CD4-positive, alpha-beta T cell (primary cell): Measurements from ENCODE around the gene PNPLA3. TPM values are rescaled to one million over a fixed set of nuclear protein-coding genes. Genes with fewer than 3 reads are reported as not detected.

ENCODE experiments used
- ATAC-seq: fragments of 200-7000 bp; cut with Tn5 transposase; one replicate; pipeline ENCODE4 v1.10.0; 2022; ENCODE audit warnings: mild to moderate bottlenecking; ENCODE audit not compliant: poor library complexity
- CTCF ChIA-PET: fragments of 350-600 bp; sonication (Branson Sonifier 250); formaldehyde crosslinking; loops from one replicate; lab custom pipeline; 2021; ENCODE audit warnings: antibody characterized with exemption, inconsistent platforms; lab: Charles Lee
- POLR2A ChIA-PET: fragments of 350-600 bp; sonication (Branson Sonifier 250); formaldehyde crosslinking; loops from one replicate; lab custom pipeline; 2021; ENCODE audit warnings: antibody characterized with exemption, inconsistent platforms; lab: Charles Lee
- DNase-seq, 14 experiments: peaks; one replicate each; pipeline ENCODE4 v3.0.0-alpha.2; 2013 to 2020; ENCODE audit warnings: mixed read lengths in 2 of 14
- H3K27ac ChIP-seq, 2 donors: one replicate each; pipeline versions ENCODE4 v1.5.1 to v1.7.0; 2013; ENCODE audit warnings: low read length in 2 of 2, low read depth in 1 of 2, mild to moderate bottlenecking in 1 of 2
- H3K27me3 ChIP-seq, 2 experiments: 1 replicate in 1 of 2; 2 replicates in 1 of 2; pipeline versions ENCODE4 v1.6.1 to v1.7.0; 2013; ENCODE audit warnings: low read length in 2 of 2, control low read depth in 1 of 2, mild to moderate bottlenecking in 1 of 2, moderate library complexity in 1 of 2; ENCODE audit not compliant: insufficient read depth in 2 of 2, control insufficient read depth in 1 of 2
- H3K36me3 ChIP-seq: one replicate; pipeline ENCODE4 v1.6.1; 2013; ENCODE audit warnings: low read length, control low read depth; ENCODE audit not compliant: insufficient read depth
- H3K4me1 ChIP-seq: one replicate; pipeline ENCODE4 v1.6.1; 2013; ENCODE audit warnings: low read length, control low read depth; ENCODE audit not compliant: insufficient read depth
- H3K4me3 ChIP-seq: one replicate; pipeline ENCODE4 v1.5.1; 2013; ENCODE audit warnings: mild to moderate bottlenecking, low read length, moderate library complexity
- H3K9me3 ChIP-seq, 2 experiments: 1 replicate in 1 of 2; 2 replicates in 1 of 2; pipeline versions ENCODE4 v1.6.1 to v1.7.0; 2013; ENCODE audit warnings: low read length in 2 of 2, mild to moderate bottlenecking in 2 of 2, control low read depth in 1 of 2, moderate library complexity in 1 of 2; ENCODE audit not compliant: control insufficient read depth in 1 of 2, insufficient read depth in 1 of 2
- H3K27ac Mint-ChIP-seq: one replicate; pipeline ENCODE4 v1.8.0; 2020; ENCODE audit warnings: mixed read lengths
- H3K27me3 Mint-ChIP-seq: one replicate; pipeline ENCODE4 v1.8.0; 2021; ENCODE audit warnings: mixed read lengths
- H3K36me3 Mint-ChIP-seq: one replicate; pipeline ENCODE4 v1.8.0; 2021; ENCODE audit warnings: low read depth, mixed read lengths
- H3K4me1 Mint-ChIP-seq: one replicate; pipeline ENCODE4 v1.8.0; 2021; ENCODE audit warnings: low read depth, mixed read lengths
- H3K4me3 Mint-ChIP-seq: one replicate; pipeline ENCODE4 v1.8.0; 2020; ENCODE audit warnings: mild to moderate bottlenecking, mixed read lengths
- H3K9me3 Mint-ChIP-seq: one replicate; pipeline ENCODE4 v1.8.0; 2020; ENCODE audit warnings: mixed read lengths
- intact Hi-C, 2 experiments: fragments of 100-400 bp; cut with DNase I in 1 of 2; cut with micrococcal nuclease in 1 of 2; formaldehyde crosslinking; loops; one replicate each; pipeline versions ENCODE4 v1.15.1 to v1.9.0; 2023 to 2025; cut with DNase I, micrococcal nuclease
- total RNA-seq, 174 experiments: library from RNA in 2 of 174; stranded (reverse) in 2 of 174; gene quantifications; one replicate each; pipeline ENCODE4 v1.2.3 and lab custom pipeline; 2021 to 2026
- TF ChIP-seq, protein P1 (sequence below): fragments of 200-600 bp; IDR thresholded peaks from one replicate; pipeline ENCODE4 v1.8.0; 2022; ENCODE audit warnings: antibody characterized with exemption, mild to moderate bottlenecking

The PNPLA3 gene
- total RNA-seq, 2 experiments from 2014 or later: not detected

DNA sequence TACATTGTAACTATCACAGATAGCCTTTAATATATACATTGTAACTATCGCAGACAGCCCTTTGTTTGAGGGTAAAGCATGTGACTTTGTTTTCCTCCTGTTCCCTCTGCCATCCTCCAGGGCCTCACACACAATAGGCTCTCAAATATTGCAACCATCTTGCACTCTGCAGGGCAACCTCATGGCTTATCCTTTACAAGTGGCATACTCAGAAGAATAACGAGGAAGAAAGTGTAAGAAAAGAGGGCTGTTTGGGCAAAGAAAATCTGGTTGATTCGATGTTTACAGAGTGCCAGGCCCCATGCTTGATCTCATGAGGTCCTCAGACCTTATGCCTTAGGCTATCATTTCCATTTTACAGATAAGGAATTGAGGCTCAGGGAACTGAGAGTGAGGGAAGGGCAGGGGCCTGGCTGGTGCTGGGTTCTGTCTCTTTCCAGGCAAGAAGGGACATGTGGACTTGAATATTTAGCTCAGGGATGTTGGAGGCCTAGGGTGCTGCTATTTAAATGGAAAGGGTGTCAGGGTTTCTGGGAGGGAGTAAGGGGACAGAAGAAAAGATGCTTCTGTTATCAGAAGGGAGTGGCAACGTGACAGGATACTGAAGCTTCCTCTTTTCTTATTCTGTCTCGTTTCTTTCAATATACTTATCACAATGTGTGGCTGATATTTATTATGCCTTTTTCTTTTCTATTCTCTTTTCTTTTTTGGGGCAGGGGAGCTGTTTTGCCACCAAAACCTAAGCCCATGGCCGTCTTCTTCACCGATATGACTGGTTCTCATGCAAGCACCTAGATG, 30.6 kb downstream of the PNPLA3 start:
- TF ChIP-seq, protein P1, sequence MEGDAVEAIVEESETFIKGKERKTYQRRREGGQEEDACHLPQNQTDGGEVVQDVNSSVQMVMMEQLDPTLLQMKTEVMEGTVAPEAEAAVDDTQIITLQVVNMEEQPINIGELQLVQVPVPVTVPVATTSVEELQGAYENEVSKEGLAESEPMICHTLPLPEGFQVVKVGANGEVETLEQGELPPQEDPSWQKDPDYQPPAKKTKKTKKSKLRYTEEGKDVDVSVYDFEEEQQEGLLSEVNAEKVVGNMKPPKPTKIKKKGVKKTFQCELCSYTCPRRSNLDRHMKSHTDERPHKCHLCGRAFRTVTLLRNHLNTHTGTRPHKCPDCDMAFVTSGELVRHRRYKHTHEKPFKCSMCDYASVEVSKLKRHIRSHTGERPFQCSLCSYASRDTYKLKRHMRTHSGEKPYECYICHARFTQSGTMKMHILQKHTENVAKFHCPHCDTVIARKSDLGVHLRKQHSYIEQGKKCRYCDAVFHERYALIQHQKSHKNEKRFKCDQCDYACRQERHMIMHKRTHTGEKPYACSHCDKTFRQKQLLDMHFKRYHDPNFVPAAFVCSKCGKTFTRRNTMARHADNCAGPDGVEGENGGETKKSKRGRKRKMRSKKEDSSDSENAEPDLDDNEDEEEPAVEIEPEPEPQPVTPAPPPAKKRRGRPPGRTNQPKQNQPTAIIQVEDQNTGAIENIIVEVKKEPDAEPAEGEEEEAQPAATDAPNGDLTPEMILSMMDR: no peak
- Histone ChIP-seq H3K4me1 (peaks cover 31% of the 10 kb centered on the region), H3K27ac (no peak overlapping the region), H3K4me3 (peak overlapping the region; percentile 95), H3K36me3 (no peaks in the 10 kb centered on the region), H3K27me3 (no peaks in the 10 kb centered on the region), H3K9me3 (no peaks in the 10 kb centered on the region)
- Mint-ChIP-seq H3K27me3 (no peaks in the 10 kb centered on the region), H3K4me3 (peak overlapping the region; percentile 98), H3K9me3 (no peaks in the 10 kb centered on the region), H3K36me3 (peaks cover 22% of the 10 kb centered on the region), H3K4me1 (peaks cover 40% of the 10 kb centered on the region), H3K27ac (peak overlapping the region; percentile 89)
- ATAC-seq (no peak), DNase-seq (peak in 1 of 14 experiments; percentile 6)
- CTCF ChIA-PET: interaction anchor here (1.7 to 1.8 kb wide), 2 partner anchors 8 to 731 kb away, joined by 6 to 14 read pairs; no protein-coding TSS in a partner anchor
- intact Hi-C loops: loop anchor here in 1 of 2 experiments (10.0 kb wide), 1 partner anchor 231 kb away; the partner anchor contains the start of gene PARVG
- POLR2A ChIA-PET: interaction anchor here (1.1 to 1.8 kb wide), 8 partner anchors 8 to 767 kb away, joined by 3 to 11 read pairs (median 4); partner anchors contain the start of genes PARVB, PARVG and PNPLA3

DNA sequence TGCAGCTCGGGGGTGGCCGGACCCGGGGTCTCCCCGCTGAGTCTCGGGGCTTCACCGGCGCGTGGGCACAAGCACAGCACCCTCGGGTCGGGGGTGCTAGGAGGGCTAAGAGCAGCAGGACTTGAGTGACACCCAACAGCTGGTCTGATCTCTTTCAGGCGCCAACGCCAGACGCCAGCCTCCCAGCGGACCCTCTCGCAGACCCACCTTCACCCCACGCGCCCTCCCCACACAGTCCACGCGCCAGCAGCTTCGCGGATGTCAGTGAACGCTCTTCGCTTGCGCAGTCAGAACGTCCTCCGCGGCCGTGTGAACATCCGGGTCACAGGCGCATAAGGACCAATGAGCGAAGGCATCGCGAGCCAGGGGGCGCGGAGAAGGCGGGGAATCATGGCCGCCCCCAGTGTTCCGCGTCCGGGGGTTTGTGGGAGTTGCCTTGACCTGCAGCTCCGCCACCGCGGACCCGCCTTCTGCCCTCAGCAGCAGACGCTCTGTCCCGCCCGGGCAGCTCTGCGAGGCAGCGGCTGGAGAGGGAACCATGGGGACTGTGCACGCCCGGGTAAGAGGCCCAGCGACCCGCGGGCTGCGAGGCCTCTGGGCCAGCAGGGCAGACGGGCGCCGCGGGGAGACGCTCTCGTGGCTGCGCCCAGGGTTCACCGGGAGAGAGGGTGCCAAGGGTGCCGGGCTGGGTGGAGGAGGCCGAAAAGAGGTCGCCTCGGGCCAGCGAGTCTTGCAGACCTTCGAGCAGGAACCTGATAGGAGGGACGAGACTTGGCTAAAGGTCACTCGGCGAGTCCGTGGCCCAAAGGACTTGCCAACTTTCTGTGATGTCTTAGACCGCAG, 31.7 kb downstream of the PNPLA3 start, which contains the start of gene SAMM50:
Gene SAMM50, plus strand, starts transcription at position 403 of the 843 bp plus-strand sequence. Its CDS starts 136 bp downstream, at position 539.
- ChIA-PET POLR2A (interaction anchor here (0.7 to 1.8 kb wide), 13 partner anchors 9 to 1208 kb away, joined by 3 to 11 read pairs (median 4); partner anchors contain the start of genes EFCAB6, NUP50, PARVB and PARVG), CTCF (interaction anchor here (1.7 to 1.8 kb wide), 2 partner anchors 9 to 730 kb away, joined by 6 to 14 read pairs; no protein-coding TSS in a partner anchor)
- Histone ChIP-seq H3K27me3 (no peaks in the 10 kb centered on the region), H3K9me3 (no peaks in the 10 kb centered on the region), H3K4me1 (peaks cover 31% of the 10 kb centered on the region), H3K4me3 (peak within 1 kb of the TSS; percentile 95), H3K36me3 (no peaks in the 10 kb centered on the region), H3K27ac (peak within 1 kb of the TSS; percentile 53 to 68)
- H3K4me1 Mint-ChIP-seq: peaks cover 51% of the 10 kb centered on the region
- H3K27ac Mint-ChIP-seq: peak within 1 kb of the TSS; percentile 89
- DNase-seq (peak; percentile 82 to 95 (median 86)), ATAC-seq (peak; percentile 96)
- intact Hi-C loops: loop anchor here in 1 of 2 experiments (1.0 to 10.0 kb wide), 2 partner anchors 143 to 230 kb away; partner anchors contain the start of genes EFCAB6 and PARVG
- H3K27me3 Mint-ChIP-seq: no peaks in the 10 kb centered on the region
- H3K9me3 Mint-ChIP-seq: no peaks in the 10 kb centered on the region
- peak within 1 kb of the TSS; percentile 98 for H3K4me3 Mint-ChIP-seq
- TF ChIP-seq, protein P1: no peak
- peaks cover 27% of the 10 kb centered on the region for H3K36me3 Mint-ChIP-seq
